K562 (cell line): ENCODE results near the gene SCFD2. TPM values are rescaled to one million over a fixed set of nuclear protein-coding genes. Genes with fewer than 3 reads are reported as not detected.

Experiments
- CUX1 ChIP-seq: fragments of 200-800 bp; sonication (Bioruptor generic); IDR thresholded peaks from 2 replicates; pipeline ENCODE4 v1.6.1; 2016; ENCODE audit warnings: missing genetic modification characterization, missing compliant biosample characterization
- DACH1 ChIP-seq: fragments of 450-650 bp; IDR thresholded peaks from 2 replicates; pipeline ENCODE4 v1.6.1; 2018; ENCODE audit not compliant: partially characterized antibody
- NR1H2 ChIP-seq: sonication (generic); formaldehyde crosslinking; IDR thresholded peaks from 2 replicates; pipeline ENCODE4 v1.4.0; 2020; ENCODE audit warnings: mild to moderate bottlenecking, missing genetic modification reagents
- ZBTB5 ChIP-seq: fragments of 450-650 bp; IDR thresholded peaks from 2 replicates; pipeline ENCODE4 v1.6.1; 2017; ENCODE audit warnings: antibody characterized with exemption
- polyA plus RNA-seq, 8 experiments: library from polyadenylated mRNA; depleted of rRNA in 4 of 8; stranded (reverse) in 5 of 8; unstranded in 3 of 8; fragments of >200 nt; fragmentation: Nextera tagmentation in 2 of 8; fragmentation: Illumina TruSeq in 1 of 8; extraction: Ambion mirVana in 2 of 8; extraction: Trizol in 1 of 8; gene quantifications; 2 replicates each; pipeline versions ENCODE4 v1.2.1 to v1.2.3, GENCODE V29; 2011 to 2014; ENCODE audit warnings: inconsistent platforms in 1 of 8, missing spikeins in 1 of 8
- total RNA-seq, 7 experiments: library from RNA; depleted of rRNA in 6 of 7; stranded (reverse); fragments of >200 nt in 6 of 7; fragmentation: Illumina TruSeq in 2 of 7; extraction: Trizol in 2 of 7; gene quantifications; 2 replicates each; pipeline versions ENCODE4 v1.2.1 to v1.2.3, GENCODE V29; 2011 to 2021; ENCODE audit warnings: low replicate concordance in 1 of 7

Gene SCFD2
- total and polyA plus RNA-seq, 9 of the 15 experiments (the other 6 are each of a cell fraction or from before 2014, with no cell fraction given): 5.7 to 30.3 (median 22.8) TPM

- TF ChIP-seq CUX1 (CRISPR knock-in tag): no peak
- TF ChIP-seq NR1H2 (CRISPR knock-in tag): no peak
- TF ChIP-seq ZBTB5: no peak
- no peak for TF ChIP-seq DACH1
Measured at GRCh38 chr4:53348046-53348445, 17.8 kb downstream of the SCFD2 start (continued).
